ENCODE measurements around the gene FARS2.

DNA sequence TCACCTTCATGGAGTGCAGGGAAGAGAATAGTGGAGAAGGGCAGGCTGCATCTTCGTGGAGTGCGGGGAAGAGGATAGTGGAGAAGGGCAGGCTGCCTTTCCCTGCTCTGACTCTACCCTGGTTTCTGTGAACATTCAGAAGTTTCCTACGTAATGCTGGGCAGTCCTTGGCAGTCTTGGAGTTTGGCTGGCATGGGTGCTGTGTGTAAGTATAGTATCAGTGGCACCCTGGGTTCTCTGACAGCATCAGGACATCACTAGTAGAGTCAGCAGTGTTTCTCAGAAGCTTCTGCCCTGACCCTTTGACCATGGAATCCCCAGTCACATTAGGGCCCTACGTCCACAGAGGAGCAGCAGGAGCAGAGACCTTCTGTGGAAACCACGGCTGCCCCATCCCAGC is 392.5 kb downstream of the FARS2 start:
- TF ChIP-seq, protein P1, sequence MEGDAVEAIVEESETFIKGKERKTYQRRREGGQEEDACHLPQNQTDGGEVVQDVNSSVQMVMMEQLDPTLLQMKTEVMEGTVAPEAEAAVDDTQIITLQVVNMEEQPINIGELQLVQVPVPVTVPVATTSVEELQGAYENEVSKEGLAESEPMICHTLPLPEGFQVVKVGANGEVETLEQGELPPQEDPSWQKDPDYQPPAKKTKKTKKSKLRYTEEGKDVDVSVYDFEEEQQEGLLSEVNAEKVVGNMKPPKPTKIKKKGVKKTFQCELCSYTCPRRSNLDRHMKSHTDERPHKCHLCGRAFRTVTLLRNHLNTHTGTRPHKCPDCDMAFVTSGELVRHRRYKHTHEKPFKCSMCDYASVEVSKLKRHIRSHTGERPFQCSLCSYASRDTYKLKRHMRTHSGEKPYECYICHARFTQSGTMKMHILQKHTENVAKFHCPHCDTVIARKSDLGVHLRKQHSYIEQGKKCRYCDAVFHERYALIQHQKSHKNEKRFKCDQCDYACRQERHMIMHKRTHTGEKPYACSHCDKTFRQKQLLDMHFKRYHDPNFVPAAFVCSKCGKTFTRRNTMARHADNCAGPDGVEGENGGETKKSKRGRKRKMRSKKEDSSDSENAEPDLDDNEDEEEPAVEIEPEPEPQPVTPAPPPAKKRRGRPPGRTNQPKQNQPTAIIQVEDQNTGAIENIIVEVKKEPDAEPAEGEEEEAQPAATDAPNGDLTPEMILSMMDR (IDR thresholded peaks at IDR 0.05; ENCODE audit: extremely low read depth in 1 of 2, insufficient read depth in 1 of 2, low read depth in 1 of 2, low read length in 2 of 2), result no peak
- no peak for TF ChIP-seq POLR2A (IDR thresholded peaks at IDR 0.05; ENCODE audit: low read depth, low read length)
